ENCODE data around the gene RPH3AL. TPM values are rescaled to one million over a fixed set of nuclear protein-coding genes. Genes with fewer than 3 reads are reported as not detected.
"Not testable (repeated sequence)": the region's sequence is repeated elsewhere in the genome, so short reads cannot be mapped to it uniquely, and the experiment has no call there.

The RPH3AL gene
- total RNA-seq, 2 experiments from 2014 or later, result 0.80 to 1.6 TPM

DNA sequence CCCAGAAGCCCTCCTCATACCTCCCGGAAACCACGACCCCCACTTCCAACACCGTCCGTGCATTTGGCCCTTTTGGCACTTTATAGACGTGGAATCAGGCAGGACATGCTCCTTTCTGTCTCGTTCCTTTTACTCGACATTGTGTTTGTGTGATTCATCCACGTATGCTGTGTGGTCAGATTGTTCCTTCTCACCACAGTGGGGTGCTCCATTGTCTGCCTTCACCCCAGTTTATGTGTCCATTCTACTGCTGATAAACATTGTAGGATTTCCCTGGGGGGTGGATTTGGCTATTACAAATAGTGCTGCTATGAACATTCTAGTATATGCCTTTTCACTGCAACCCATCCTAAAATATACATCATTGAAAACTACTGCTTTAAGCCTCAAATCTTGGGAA is 28.9 kb upstream of the RPH3AL start:
- POLR2A ChIA-PET, result no interaction called here
- CTCF ChIA-PET, result no interaction called here

- POLR2A ChIA-PET, result no interaction called here
- CTCF ChIA-PET, result no interaction called here
These were observed 27.2 kb upstream of the RPH3AL start for GRCh38 chr17:379531-380465.

GRCh38 chr17:378068-378467 is 25.5 kb upstream of the RPH3AL start:
- CTCF ChIA-PET, result no interaction called here
- POLR2A ChIA-PET, result no interaction called here

GRCh38 chr17:376936-377863 is 24.6 kb upstream of the RPH3AL start:
- ChIA-PET CTCF (no interaction called here), POLR2A (no interaction called here)

DNA sequence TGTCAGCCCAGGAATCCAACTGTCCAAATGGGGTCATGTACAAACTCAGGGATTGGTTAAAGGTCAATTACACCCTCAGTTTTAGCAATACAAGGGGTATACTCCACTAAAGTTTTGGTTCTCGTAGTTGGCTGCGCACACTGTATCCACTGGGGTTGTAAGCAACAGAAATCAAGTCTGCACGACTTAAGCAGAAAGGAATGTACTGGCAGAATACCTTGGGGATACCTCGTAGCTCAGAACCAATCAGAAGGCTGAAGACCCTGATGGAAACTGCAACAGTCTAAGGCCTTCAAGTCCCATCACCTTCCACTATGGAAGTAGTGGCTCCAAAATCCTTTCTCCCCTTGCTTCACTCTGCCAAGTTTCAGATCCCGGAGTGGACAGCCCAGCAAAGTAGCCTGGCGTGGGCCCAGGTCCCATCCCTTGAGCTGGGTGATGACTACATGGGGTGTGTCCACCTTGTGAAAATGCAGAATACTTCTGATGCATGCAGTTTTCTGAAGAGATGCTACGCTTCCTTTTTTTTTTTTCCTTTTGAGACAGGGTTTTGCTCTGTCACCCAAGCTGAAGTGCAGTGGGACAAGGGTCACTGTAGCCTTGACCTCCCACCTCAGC is 21.1 kb upstream of the RPH3AL start:
- ChIA-PET POLR2A (no interaction called here), CTCF (no interaction called here)

GRCh38 chr17:372157-373152 is 19.8 kb upstream of the RPH3AL start:
- CTCF ChIA-PET, result no interaction called here

DNA sequence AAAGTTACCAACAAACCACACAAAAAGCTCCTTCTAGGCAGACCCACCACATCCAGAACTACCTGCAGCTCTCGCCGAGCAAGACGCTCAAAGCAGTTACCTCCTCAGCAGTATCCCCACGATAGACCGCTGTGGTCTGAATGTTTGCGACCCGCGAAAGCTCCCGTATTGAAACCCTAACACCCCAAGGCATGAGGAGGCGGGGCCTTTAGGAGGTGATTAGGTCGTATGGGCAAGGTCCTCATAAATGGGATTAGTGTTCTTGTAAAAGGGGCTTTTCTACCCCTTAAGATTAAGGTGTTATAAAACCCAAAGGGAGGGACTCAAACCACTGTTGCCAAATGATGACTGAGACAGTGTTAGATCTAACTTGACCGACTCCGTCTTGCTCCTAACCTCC is 19.0 kb upstream of the RPH3AL start:
- POLR2A ChIA-PET, result no interaction called here
- CTCF ChIA-PET, result no interaction called here

More at GRCh38 chr17:372157-373152, 19.8 kb upstream of the RPH3AL start:
- POLR2A ChIA-PET, result no interaction called here

GRCh38 chr17:367656-368055 is 15.0 kb upstream of the RPH3AL start:
- POLR2A ChIA-PET, CTCF ChIA-PET: not testable (repeated sequence)

DNA sequence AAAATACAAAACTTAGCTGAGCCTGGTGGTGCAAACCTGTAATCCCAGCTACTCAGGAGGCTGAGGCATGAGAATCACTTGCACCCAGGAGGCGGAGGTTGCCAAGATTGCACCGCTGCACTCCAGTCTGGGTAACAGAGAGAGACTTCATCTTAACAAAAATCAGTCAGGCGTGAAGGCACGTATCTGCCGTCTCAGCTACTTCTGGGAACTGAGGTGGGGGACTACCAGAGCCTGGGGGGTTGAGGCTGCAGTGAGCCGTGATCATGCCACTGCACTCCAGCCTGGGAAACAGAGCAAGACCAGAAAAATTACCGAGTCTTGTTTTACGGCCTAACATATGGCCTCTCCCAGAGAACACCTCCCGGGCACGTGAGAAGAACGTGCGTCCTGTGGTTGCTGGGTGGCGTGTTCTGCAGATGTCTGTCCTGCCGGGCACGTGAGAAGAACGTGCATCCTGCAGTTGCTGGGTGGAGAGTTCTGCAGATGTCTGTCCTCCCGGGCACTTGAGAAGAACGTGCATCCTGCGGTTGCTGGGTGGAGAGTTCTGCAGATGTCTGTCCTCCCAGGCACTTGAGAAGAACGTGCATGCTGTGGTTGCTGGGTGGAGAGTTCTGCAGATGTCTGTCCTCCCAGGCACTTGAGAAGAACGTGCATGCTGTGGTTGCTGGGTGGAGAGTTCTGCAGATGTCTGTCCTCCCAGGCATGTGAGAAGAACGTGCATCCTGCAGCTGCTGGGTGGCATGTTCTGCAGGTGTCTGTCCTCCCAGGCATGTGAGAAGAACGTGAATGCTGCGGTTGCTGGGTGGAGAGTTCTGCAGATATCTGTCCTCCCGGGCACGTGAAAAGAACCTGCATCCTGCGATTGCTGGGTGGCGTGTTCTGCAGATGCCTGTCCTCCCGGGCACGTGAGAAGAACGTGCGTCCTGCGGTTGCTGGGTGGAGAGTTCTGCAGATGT is 14.3 kb upstream of the RPH3AL start:
- CTCF ChIA-PET, result not testable (repeated sequence)

DNA sequence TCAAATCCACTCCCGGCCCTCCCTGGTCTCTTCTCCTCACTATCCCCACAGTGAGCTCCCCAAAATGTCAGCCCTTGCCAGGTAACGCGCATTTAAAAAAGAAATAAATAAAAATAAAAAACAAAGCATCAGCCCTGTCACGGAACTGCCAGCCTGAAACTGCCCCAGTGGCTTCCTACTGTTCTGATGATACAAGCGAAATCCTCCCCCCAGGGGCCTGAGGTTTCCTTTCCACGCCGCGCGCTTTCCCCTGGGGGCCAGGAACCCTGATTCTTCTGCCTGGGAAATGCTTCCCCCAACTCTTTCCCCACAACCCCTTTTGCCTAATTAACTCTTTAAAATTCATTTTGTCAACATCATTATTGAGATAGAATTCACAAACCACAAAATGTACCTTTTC is 12.2 kb upstream of the RPH3AL start:
- CTCF ChIA-PET, result no interaction called here
- POLR2A ChIA-PET, result no interaction called here

More for the DNA sequence above, 14.3 kb upstream of the RPH3AL start:
- POLR2A ChIA-PET, result not testable (repeated sequence)

GRCh38 chr17:364308-364707 is 11.7 kb upstream of the RPH3AL start:
- CTCF ChIA-PET, result no interaction called here
- POLR2A ChIA-PET, result no interaction called here

GRCh38 chr17:362721-363120 is 10.1 kb upstream of the RPH3AL start:
- POLR2A ChIA-PET, result no interaction called here

GRCh38 chr17:360092-360750 is 7.6 kb upstream of the RPH3AL start:
- CTCF ChIA-PET, result no interaction called here
- POLR2A ChIA-PET, result no interaction called here

More at GRCh38 chr17:362721-363120, 10.1 kb upstream of the RPH3AL start:
- CTCF ChIA-PET, result interaction anchor here (0.7 kb wide), 1 partner anchor 12 kb away, joined by 3 read pairs; no protein-coding TSS in a partner anchor

GRCh38 chr17:358491-359151 is 6.0 kb upstream of the RPH3AL start:
- ChIA-PET CTCF (no interaction called here), POLR2A (no interaction called here)

- POLR2A ChIA-PET, result no interaction called here
- CTCF ChIA-PET, result no interaction called here
These were observed 5.0 kb upstream of the RPH3AL start for GRCh38 chr17:357644-358043.

- POLR2A ChIA-PET, result no interaction called here
- CTCF ChIA-PET, result no interaction called here
These were observed 4.2 kb upstream of the RPH3AL start for GRCh38 chr17:356671-357434.

All from activated CD8-positive, alpha-beta memory T cell treated with anti-CD3 and anti-CD28 coated beads for 36 hours (primary cell).